ENCODE data around the gene FRMD1.

GRCh38 chr6:168106633-168107005, 27.6 kb upstream of the FRMD1 start:
- TF ChIP-seq CTCF (IDR thresholded peaks at IDR 0.05 in 2 of 3, conservative IDR thresholded peaks at IDR 0.05 in 1 of 3; ENCODE audit: borderline replicate concordance in 1 of 3, insufficient read depth in 1 of 3, low read depth in 2 of 3, low read length in 2 of 3), result no peak
- TF ChIP-seq JUND (IDR thresholded peaks at IDR 0.05), result no peak
- TF ChIP-seq SRF (IDR thresholded peaks at IDR 0.05; ENCODE audit: low read depth), result no peak
- no peak for TF ChIP-seq EZH2 (IDR thresholded peaks at IDR 0.05)
- no peak for TF ChIP-seq MAX (IDR thresholded peaks at IDR 0.05)
- no peak for TF ChIP-seq ZNF274 (IDR thresholded peaks at IDR 0.05; ENCODE audit: low read depth, low read length)
- TF ChIP-seq TCF7L2 (IDR thresholded peaks at IDR 0.05; ENCODE audit: borderline replicate concordance, extremely low read depth, insufficient read depth, insufficient read length), result no peak
- TF ChIP-seq POLR2AphosphoS5 (IDR thresholded peaks at IDR 0.05; ENCODE audit: low read depth, low read length), result no peak
- TF ChIP-seq EZH2phosphoT487 (IDR thresholded peaks at IDR 0.05; ENCODE audit: borderline replicate concordance), result no peak
- TF ChIP-seq POLR2A (IDR thresholded peaks at IDR 0.05; ENCODE audit: borderline replicate concordance, extremely low read depth, insufficient read depth, insufficient read length), result no peak

Data from HCT116 (cell line).